ENCODE results near the gene AAGAB.
"Not testable (repeated sequence)": the region's sequence is repeated elsewhere in the genome, so short reads cannot be mapped to it uniquely, and the experiment has no call there.

AAGAB gene

DNA sequence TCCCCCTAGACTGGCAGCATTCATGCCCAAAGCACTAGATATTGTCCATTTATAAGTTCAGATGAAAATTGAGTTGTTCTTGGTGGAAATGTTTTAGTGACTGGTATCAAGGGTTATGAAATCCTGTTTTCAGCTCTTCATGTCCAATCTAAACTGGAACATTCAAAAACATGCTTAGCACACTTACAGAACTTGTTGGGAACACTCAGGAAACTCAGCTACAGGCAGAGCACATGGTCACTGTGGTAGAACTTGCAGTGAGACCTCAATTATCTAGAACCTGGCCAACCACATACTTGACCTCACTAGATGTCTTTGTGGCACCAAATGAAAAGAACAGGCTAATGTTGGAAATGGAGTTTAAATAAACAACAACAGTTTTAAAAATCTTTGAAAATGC, 100.2 kb downstream of the AAGAB start:
- H3K36me3 ChIP-seq (ENCODE audit: low read length), result no peaks in the 10 kb centered on the region
- TF ChIP-seq EZH2phosphoT487 (conservative IDR thresholded peaks at IDR 0.05; ENCODE audit: low read length), result no peak
- TF ChIP-seq, protein P1, sequence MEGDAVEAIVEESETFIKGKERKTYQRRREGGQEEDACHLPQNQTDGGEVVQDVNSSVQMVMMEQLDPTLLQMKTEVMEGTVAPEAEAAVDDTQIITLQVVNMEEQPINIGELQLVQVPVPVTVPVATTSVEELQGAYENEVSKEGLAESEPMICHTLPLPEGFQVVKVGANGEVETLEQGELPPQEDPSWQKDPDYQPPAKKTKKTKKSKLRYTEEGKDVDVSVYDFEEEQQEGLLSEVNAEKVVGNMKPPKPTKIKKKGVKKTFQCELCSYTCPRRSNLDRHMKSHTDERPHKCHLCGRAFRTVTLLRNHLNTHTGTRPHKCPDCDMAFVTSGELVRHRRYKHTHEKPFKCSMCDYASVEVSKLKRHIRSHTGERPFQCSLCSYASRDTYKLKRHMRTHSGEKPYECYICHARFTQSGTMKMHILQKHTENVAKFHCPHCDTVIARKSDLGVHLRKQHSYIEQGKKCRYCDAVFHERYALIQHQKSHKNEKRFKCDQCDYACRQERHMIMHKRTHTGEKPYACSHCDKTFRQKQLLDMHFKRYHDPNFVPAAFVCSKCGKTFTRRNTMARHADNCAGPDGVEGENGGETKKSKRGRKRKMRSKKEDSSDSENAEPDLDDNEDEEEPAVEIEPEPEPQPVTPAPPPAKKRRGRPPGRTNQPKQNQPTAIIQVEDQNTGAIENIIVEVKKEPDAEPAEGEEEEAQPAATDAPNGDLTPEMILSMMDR (IDR thresholded peaks at IDR 0.05; ENCODE audit: insufficient read depth, low read length, poor library complexity, severe bottlenecking), result no peak
- H3K9me3 ChIP-seq (ENCODE audit: insufficient read depth, low read length), result no peaks in the 10 kb centered on the region
- no peaks in the 10 kb centered on the region for H3F3A ChIP-seq (ENCODE audit: insufficient read depth)
- peaks cover 3% of the 10 kb centered on the region; the same call in 1 of the 2 replicates for H3K79me2 ChIP-seq (ENCODE audit: insufficient read depth, low read length)
- H3K27ac ChIP-seq (ENCODE audit: low read depth, low read length), result no peak overlapping the region
- H3K9me2 ChIP-seq (replicated peaks; ENCODE audit: insufficient read depth, low read length), result no peaks in the 10 kb centered on the region
- H3K4me3 ChIP-seq (ENCODE audit: insufficient read depth, low read length, poor library complexity, severe bottlenecking), result no peak overlapping the region
- no peak overlapping the region for H3K9ac ChIP-seq (ENCODE audit: low read length)
- H4K20me1 ChIP-seq (ENCODE audit: low read depth, low read length), result no peaks in the 10 kb centered on the region
- no peaks in the 10 kb centered on the region for H3K27me3 ChIP-seq (ENCODE audit: low read length)
- no peak overlapping the region for H2AFZ ChIP-seq (ENCODE audit: low read depth, low read length, severe bottlenecking)
- H3K4me2 ChIP-seq (ENCODE audit: low read depth, low read length, poor library complexity, severe bottlenecking), result no peak overlapping the region

DNA sequence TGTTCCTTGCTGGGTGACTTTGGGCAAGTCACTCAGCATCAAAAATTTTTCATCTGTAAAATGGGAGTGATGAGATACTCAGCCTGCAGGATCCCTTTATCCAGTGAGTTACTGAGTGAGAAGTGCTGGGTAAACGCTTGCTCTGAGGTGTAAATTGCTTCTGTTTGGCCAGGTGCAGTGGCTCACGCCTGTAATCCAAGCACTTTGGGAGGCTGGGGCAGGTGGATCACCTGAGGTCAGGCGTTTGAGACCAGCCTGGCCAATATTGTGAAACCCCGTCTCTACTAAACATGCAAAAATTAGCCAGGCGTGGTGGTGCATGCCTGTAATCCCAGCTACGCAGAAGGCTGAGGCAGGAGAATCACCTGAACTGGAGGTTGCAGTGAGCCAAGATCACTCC, 101.4 kb downstream of the AAGAB start:
- not testable (repeated sequence) for H4K20me1 ChIP-seq (ENCODE audit: low read depth, low read length); H3K4me2 ChIP-seq (ENCODE audit: low read depth, low read length, poor library complexity, severe bottlenecking); H3K27me3 ChIP-seq (ENCODE audit: low read length); H2AFZ ChIP-seq (ENCODE audit: low read depth, low read length, severe bottlenecking); H3K79me2 ChIP-seq (ENCODE audit: insufficient read depth, low read length); H3K9me2 ChIP-seq (replicated peaks; ENCODE audit: insufficient read depth, low read length); H3K27ac ChIP-seq (ENCODE audit: low read depth, low read length); H3K4me3 ChIP-seq (ENCODE audit: insufficient read depth, low read length, poor library complexity, severe bottlenecking); H3K9me3 ChIP-seq (ENCODE audit: insufficient read depth, low read length); H3F3A ChIP-seq (ENCODE audit: insufficient read depth); H3K9ac ChIP-seq (ENCODE audit: low read length); H3K36me3 ChIP-seq (ENCODE audit: low read length)

DNA sequence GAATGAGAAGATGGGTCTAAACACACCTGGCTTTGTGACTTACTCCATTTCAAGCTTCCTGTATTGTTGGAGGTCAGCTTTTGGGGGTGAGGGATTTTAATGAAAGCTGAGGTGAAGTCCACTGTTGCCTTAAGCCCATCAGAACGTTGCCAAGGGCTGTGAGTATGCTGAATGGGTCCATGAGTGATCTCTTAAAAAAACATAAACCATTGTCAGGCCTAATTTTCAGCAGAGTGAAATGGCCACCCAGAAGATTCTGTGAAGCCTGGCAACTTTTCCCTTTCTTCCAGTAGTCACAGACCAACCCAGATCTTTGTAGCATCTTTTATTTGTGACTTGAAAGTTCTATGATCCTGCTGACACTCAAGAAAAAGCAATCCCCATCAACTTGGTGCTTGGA, 102.0 kb downstream of the AAGAB start:
- no peak overlapping the region for H3K27ac ChIP-seq (ENCODE audit: low read depth, low read length)
- no peaks in the 10 kb centered on the region for H3F3A ChIP-seq (ENCODE audit: insufficient read depth)
- no peaks in the 10 kb centered on the region for H3K9me3 ChIP-seq (ENCODE audit: insufficient read depth, low read length)
- H3K9ac ChIP-seq (ENCODE audit: low read length), result no peak overlapping the region
- no peaks in the 10 kb centered on the region for H4K20me1 ChIP-seq (ENCODE audit: low read depth, low read length)
- no peak overlapping the region for H3K4me3 ChIP-seq (ENCODE audit: insufficient read depth, low read length, poor library complexity, severe bottlenecking)
- H3K27me3 ChIP-seq (ENCODE audit: low read length), result no peaks in the 10 kb centered on the region
- H2AFZ ChIP-seq (ENCODE audit: low read depth, low read length, severe bottlenecking), result no peak overlapping the region
- H3K36me3 ChIP-seq (ENCODE audit: low read length), result no peaks in the 10 kb centered on the region
- no peak overlapping the region for H3K4me2 ChIP-seq (ENCODE audit: low read depth, low read length, poor library complexity, severe bottlenecking)
- TF ChIP-seq, protein P1 (IDR thresholded peaks at IDR 0.05; ENCODE audit: insufficient read depth, low read length, poor library complexity, severe bottlenecking), result no peak
- TF ChIP-seq EZH2phosphoT487 (conservative IDR thresholded peaks at IDR 0.05; ENCODE audit: low read length), result no peak
- no peaks in the 10 kb centered on the region for H3K9me2 ChIP-seq (replicated peaks; ENCODE audit: insufficient read depth, low read length)
- peaks cover 3% of the 10 kb centered on the region; the same call in 1 of the 2 replicates for H3K79me2 ChIP-seq (ENCODE audit: insufficient read depth, low read length)

All from SU-DHL-6 (cell line).